Erythroblast (primary cell): Measurements from ENCODE around the gene NLGN4X.
A peak's percentile ranks its signal among the peaks of the same experiment; 100 is the strongest.

Experiments
- DNase-seq, 2 experiments: peaks; one replicate each; lab custom pipeline; 2025; lab: John Stamatoyannopoulos, UW
- GATA1 ChIP-seq: IDR thresholded peaks from 2 replicates; pipeline ENCODE4 v1.6.1; 2011; ENCODE audit warnings: low read depth, mild to moderate bottlenecking, control low read depth, low read length, moderate library complexity
- POLR2A ChIP-seq: IDR thresholded peaks from 2 replicates; pipeline ENCODE4 v1.6.1; 2011; ENCODE audit warnings: mild to moderate bottlenecking, low read length

The NLGN4X gene

DNA sequence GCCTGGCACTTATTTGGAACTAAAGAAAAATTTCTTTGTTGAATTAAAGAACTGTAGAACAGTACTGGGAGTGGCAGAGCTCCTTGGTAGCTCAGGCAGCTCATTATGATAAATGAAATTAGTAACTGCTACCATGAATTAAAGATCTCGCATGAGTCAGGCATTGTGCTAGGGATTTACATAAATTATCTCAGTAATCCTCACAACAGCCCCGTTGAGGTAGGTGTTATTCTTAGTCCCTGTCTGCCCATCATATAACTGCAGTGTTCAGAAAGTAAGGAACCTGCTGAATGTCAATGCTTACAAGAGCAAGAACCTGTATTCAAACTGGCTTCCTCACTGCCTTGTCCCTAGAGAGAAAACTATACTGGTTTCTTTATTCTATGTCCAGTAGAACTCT is 108.3 kb downstream of the NLGN4X start:
- DNase-seq = no peak
- TF ChIP-seq POLR2A (no peak), GATA1 (no peak)

- no peak for DNase-seq
- no peak for TF ChIP-seq POLR2A
- TF ChIP-seq GATA1 = no peak
These were observed 133.2 kb downstream of the NLGN4X start for GRCh38 chrX:6095469-6095868.

DNA sequence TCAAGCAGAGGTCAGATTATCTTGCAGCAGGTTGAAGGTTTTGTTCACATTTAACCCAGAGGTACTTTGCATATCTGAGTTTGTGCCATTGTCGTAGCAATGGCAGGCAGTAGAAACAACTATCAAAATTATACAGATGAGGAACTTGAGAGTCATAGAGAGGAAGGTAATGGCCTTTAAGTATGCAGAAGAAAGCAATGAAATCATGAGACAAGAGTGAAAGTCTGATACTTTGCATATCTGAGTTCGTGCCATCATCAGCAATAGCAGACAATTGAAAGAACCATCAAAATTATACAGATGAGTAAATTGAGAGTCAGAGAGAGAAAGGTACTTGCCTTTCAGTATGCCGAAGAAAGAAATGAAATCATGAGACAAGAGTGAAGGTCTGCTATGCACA is 154.1 kb downstream of the NLGN4X start:
- TF ChIP-seq POLR2A (no peak), GATA1 (no peak)
- no peak for DNase-seq

- TF ChIP-seq GATA1 = no peak
- no peak for TF ChIP-seq POLR2A
- no peak for DNase-seq
These were observed 156.9 kb downstream of the NLGN4X start for GRCh38 chrX:6071731-6072130.

DNA sequence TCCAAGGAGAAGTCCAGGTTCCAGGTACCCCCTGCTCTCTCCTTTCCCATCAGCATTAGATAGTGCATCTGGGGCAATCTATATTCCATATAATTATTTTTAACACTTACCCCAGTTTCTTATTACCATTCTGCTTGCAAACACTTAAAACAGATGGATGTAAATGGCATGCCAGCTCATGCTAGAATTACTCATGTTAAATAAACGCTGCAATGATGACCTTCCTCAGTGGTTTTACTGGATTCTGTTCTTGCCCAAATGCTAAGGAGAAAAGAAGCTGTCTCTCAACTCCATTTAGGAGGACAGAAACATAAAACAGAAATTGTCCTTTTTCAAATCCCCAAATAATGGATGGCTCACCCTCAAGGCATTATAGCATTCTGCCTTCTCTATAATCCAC is 161.1 kb downstream of the NLGN4X start:
- TF ChIP-seq POLR2A (no peak), GATA1 (no peak)
- DNase-seq = no peak

- TF ChIP-seq POLR2A = no peak
- TF ChIP-seq GATA1 = no peak
- DNase-seq = no peak
These were observed 175.5 kb downstream of the NLGN4X start for GRCh38 chrX:6053141-6053540.

DNA sequence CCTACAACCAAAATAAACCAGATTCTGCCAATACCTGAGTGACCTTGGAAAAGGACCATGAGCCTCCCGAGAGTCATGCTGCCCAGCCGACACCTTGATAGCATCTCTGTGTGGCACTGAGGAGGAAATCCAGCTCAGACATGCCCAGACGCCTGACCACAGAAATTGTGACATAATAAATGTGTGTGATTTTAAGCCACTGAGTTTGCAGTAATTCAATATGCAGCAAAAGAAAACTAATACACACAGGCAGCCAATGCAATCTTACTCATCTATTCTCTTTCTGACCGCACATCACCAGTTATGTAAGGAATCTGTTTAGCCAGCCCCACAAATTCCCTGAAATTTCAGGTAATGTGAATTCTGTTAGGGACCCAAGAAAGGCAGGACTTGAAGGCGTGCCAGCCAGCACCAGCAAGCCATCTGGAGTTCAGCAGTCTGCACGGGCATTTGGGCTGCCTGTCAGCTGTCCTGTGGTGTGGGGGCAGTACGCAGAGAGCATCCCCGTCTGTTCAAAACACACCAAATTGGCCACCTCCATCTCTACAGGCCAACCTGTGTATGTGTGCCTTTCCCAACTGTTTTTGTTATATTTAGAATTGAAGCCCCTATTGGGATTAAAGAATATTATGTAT is 176.4 kb downstream of the NLGN4X start:
- TF ChIP-seq GATA1 = no peak
- DNase-seq = no peak

GRCh38 chrX:6049132-6049531 is 179.5 kb downstream of the NLGN4X start:
- TF ChIP-seq POLR2A (no peak), GATA1 (no peak)
- DNase-seq = no peak

DNA sequence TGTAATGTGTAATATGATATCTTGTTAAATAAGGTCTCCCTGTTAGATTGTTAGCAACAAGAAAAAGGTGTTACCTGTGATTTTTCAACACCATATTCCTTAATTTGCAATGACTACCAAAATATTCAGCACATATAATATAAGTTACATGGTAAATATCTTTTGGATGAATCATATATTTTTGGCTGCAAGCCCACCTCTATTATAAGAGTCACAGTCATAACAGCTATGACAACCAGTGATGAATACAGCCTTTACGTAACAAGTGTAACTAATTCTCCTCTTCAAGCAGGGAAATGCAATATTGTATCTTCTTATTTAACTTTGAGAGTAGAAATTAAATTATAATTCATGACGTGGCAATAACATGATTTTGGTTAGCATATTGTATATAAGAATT is 187.0 kb downstream of the NLGN4X start:
- TF ChIP-seq GATA1 (no peak), POLR2A (no peak)
- DNase-seq = no peak

DNA sequence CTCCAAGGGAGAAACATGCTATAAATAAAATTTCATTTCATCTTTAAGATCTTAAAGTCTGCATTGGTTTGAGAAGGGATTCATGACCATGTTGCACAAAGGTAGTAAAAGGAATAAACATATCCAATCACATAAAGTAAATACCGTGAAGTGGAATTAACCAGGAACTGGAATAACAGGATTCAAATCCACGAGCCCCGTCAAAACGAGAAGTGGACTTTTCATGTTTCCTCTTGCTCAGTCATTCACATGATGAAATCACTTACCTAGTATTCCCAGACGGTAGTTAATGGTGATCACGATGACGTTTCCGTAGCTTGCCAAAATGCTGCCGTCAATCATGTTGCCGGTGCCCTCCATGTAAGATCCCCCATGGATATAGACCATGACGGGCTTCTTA is 199.7 kb downstream of the NLGN4X start:
- no peak for DNase-seq
- TF ChIP-seq GATA1 (no peak), POLR2A (no peak)

DNA sequence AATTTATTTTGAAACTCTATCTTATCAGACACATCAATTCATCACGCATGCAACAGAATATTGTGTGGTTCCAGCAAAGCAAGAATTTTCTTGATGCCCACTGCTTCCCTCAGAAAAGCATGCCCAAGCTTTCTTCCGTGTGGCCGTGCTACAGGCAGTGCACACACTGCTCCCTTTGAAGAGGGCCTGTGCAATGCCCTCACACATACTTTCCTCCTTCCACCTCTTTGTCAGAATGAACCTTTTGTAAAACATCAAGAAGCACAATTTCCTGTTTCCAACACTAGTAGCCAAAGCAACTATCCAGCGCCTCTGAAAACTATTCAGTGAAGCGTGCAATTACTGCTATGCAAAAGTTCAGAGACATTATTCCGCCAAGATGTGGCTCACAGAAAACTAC is 201.7 kb downstream of the NLGN4X start:
- no peak for DNase-seq
- no peak for TF ChIP-seq POLR2A
- no peak for TF ChIP-seq GATA1

GRCh38 chrX:6026429-6026828 is 202.2 kb downstream of the NLGN4X start:
- TF ChIP-seq POLR2A = no peak
- no peak for TF ChIP-seq GATA1
- DNase-seq = no peak

DNA sequence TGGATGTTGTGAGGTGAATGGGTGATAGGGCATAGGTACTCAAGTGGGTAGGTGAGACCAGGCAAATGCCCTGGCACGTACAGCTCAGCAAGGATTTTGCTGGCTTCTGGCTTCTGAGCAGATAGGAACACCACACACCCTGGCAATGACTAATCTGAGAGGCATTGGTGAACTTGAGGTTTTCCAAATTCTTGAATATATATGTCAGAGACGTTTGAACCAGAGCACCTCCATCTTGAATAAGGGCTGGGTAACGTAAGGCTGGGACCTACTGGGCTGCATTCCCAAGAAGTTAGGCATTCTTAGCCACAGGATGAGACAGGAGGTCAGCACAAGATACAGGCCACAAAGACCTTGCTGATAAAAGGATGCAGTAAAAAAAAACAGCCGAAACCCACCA is 204.5 kb downstream of the NLGN4X start:
- TF ChIP-seq GATA1 = no peak
- no peak for TF ChIP-seq POLR2A
- DNase-seq = no peak

DNA sequence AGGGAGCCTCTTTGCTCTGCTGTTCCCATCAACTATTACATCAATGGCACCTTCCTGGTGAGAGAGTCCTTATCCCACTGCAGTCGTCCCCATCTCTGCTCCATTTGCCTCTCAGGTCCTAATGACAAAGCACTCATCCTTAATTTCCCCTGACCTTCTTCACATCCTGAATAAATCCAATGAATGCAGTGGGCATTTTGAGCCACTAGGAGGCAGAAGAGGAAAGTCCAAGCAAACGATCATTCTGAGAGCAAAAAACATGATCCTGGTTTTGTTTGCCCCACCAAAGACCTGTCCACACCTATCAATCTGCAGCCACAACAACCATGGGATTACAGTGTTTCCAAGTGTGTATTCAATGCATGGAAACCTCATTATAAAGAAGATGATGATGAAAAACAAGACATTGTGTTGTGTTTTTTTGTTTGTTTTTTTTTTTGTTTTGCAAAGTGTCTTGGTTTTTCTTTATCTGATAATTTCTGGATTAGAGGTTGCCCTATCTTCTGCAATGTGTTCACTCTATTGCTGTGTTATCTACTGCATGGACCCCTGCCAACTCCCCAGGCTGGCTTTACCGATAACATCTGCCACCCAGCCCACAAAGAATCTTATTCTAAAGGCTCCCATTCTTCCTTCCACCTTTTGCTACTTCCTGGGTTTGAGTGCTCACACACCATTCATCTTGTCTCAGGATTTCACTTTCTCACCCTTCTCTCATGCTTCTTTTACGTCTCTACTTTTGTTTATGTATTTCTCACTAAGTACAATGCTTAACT is 207.2 kb downstream of the NLGN4X start:
- TF ChIP-seq POLR2A (no peak), GATA1 (no peak)
- peak; percentile 0 to 9 for DNase-seq

- no peak for DNase-seq
- no peak for TF ChIP-seq POLR2A
- TF ChIP-seq GATA1 = no peak
These were observed 209.6 kb downstream of the NLGN4X start for GRCh38 chrX:6019076-6019475.

DNA sequence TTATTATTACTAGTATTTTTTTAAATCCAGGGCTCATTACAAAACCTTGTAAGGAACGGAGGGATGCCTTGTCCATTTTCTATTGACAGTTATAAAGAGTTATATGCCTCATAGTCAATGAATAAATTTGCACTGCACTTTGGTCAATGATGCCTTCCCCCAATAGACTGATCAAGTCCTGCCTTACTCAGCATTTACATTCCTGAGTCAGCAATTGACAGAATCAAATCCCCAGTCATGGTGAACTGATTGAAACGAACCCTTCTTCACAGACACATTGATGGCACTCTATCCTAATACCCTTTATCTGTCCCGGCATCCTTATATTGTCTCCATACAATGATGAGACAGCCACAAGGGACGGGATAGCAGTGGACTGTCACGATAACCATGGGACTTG is 213.2 kb downstream of the NLGN4X start:
- no peak for DNase-seq
- TF ChIP-seq GATA1 (no peak), POLR2A (no peak)
